Measurements from ENCODE around the gene CCDC187. TPM values are rescaled to one million over a fixed set of nuclear protein-coding genes. Genes with fewer than 3 reads are reported as not detected.

The CCDC187 gene
- total and polyA plus RNA-seq, 2 of the 8 experiments (the other 6 are each of a cell fraction or from before 2014, with no cell fraction given), result 0.02 TPM; not detected in 1

DNA sequence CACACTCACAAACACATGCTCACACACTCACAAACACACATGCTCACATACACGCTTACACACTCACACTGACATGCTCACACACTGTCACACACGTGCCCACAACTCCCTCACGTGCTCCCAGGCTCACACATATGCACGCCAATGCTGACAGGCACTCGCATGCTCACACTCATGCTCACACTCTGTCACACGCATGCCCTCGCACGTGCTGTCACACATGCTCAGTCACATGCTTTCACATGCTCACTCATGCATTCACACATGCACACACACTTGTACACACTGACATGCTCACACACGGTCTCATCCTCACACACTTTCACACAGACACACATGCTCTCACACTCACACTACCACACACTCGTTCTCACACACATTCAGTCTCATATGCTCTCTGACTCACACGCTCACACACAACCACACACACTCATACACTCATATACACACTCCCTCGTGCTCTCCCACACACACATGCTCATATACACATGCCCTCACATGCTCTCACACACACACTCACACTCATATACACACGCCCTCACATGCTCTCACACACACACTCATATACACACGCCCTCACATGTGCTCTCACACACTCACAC lies 10.3 kb downstream of the CCDC187 start:
- Histone ChIP-seq H3K23ac (ENCODE audit: insufficient read length) (no peak overlapping the region), H3K27ac (ENCODE audit: low read depth, low read length) (no peak overlapping the region), H4K91ac (replicated peaks; ENCODE audit: insufficient read length, low read length) (peak overlapping the region; percentile 50), H2BK15ac (ENCODE audit: low read length) (peak overlapping the region; percentile 36), H3K9me3 (ENCODE audit: insufficient read depth in 2 of 2, low read depth in 1 of 2, low read length in 1 of 2) (peaks cover 4 to 10% of the 10 kb centered on the region in 2 experiments; a peak in 2 of 4 replicates), H3K27me3 (replicated peaks in 1 of 4; ENCODE audit: control insufficient read depth in 3 of 4, extremely low read depth in 1 of 4, insufficient read depth in 3 of 4, low read length in 3 of 4) (no peaks in the 10 kb centered on the region), H3K4me3 (ENCODE audit: extremely low read depth in 1 of 4, insufficient read depth in 2 of 4, low read depth in 3 of 4, low read length in 4 of 4) (no peak overlapping the region), H3K4me1 (replicated peaks in 1 of 4; ENCODE audit: control insufficient read depth in 3 of 4, insufficient read depth in 4 of 4, low read length in 3 of 4) (no peaks in the 10 kb centered on the region), H3K79me1 (ENCODE audit: low read depth, low read length) (no peaks in the 10 kb centered on the region), H4K8ac (ENCODE audit: extremely low read depth, insufficient read depth, low read length) (no peak overlapping the region), H2BK20ac (ENCODE audit: low read length) (no peak overlapping the region), H4K20me1 (replicated peaks in 1 of 2; ENCODE audit: control insufficient read depth in 1 of 2, insufficient read depth in 2 of 2, low read length in 2 of 2) (peaks cover 0 to 15% of the 10 kb centered on the region in 2 experiments), H3K4ac (replicated peaks; ENCODE audit: insufficient read length, low read depth, low read length) (peak overlapping the region; percentile 95), H2BK5ac (ENCODE audit: low read depth, low read length) (peak overlapping the region; percentile 35), H3K18ac (ENCODE audit: extremely low read depth, low read length) (no peak overlapping the region), H2AFZ (ENCODE audit: low read length) (no peak overlapping the region), H3K14ac (ENCODE audit: insufficient read length) (no peak overlapping the region), H3K23me2 (ENCODE audit: low read depth, low read length) (peaks cover 11% of the 10 kb centered on the region; the same call in 1 of the 2 replicates), H3K36me3 (ENCODE audit: control insufficient read depth in 2 of 4, insufficient read depth in 4 of 4, low read length in 3 of 4) (no peaks in the 10 kb centered on the region; a peak in 1 of 8 replicates), H4K5ac (ENCODE audit: insufficient read length, low read depth, low read length) (peak overlapping the region; percentile 15), H3K56ac (replicated peaks; ENCODE audit: insufficient read length, low read depth, low read length) (peak overlapping the region; percentile 67), H2BK12ac (ENCODE audit: low read depth, low read length) (peak overlapping the region; percentile 88; the same call in 1 of the 2 replicates), H3K9ac (replicated peaks in 1 of 4; ENCODE audit: extremely low read depth in 1 of 4, low read depth in 3 of 4, low read length in 3 of 4) (no peak overlapping the region), H3K4me2 (ENCODE audit: insufficient read depth in 1 of 2, low read depth in 2 of 2, low read length in 2 of 2) (no peak overlapping the region), H2AK5ac (ENCODE audit: low read depth, low read length) (peak overlapping the region; percentile 40), H2BK120ac (replicated peaks; ENCODE audit: low read depth, low read length) (no peak overlapping the region), H3K79me2 (ENCODE audit: control insufficient read depth in 1 of 2, insufficient read depth in 2 of 2, low read length in 2 of 2) (no peaks in the 10 kb centered on the region)
- TF ChIP-seq CBX8 (IDR thresholded peaks at IDR 0.05; ENCODE audit: borderline replicate concordance, low read depth, low read length), result no peak
- CTCF ChIA-PET (ENCODE audit: partially characterized antibody), result no interaction called here
- FAIRE-seq (no peak), DNase-seq (ENCODE audit: low read depth in 1 of 2, low spot score in 2 of 2) (no peak)
- 85 to 100% methylated on average over 5 to 14 of the region's 14 CpGs for WGBS, 2 experiments (ENCODE audit: extremely low coverage in 1 of 2, insufficient coverage in 1 of 2, insufficient read length in 1 of 2, insufficient replicate concordance in 2 of 2, low coverage in 1 of 2, low lambda C conversion rate in 2 of 2, missing lambda C conversion rate in 1 of 2)
- POLR2A ChIA-PET (ENCODE audit: partially characterized antibody), result no interaction called here
